Measurements from ENCODE around the gene CRAT. TPM values are rescaled to one million over a fixed set of nuclear protein-coding genes. Genes with fewer than 3 reads are reported as not detected.

CRAT gene
- polyA plus RNA-seq, 1 experiment = 61.2 TPM

GRCh38 chr9:129150672-129151211 lies 40.1 kb upstream of the CRAT start:
- Histone ChIP-seq H3K4me3 (ENCODE audit: low read depth, low read length) (no peak overlapping the region), H3K27me3 (ENCODE audit: control insufficient read depth, insufficient read depth, low read length) (no peaks in the 10 kb centered on the region), H3K36me3 (ENCODE audit: control insufficient read depth, insufficient read depth, low read length) (peaks cover 31% of the 10 kb centered on the region)
- CTCF ChIA-PET = interaction anchor here (1.3 to 2.9 kb wide), 4 partner anchors 8 to 23 kb away, joined by 3 to 7 read pairs (median 4); no protein-coding TSS in a partner anchor
- no peak for TF ChIP-seq CTCF (IDR thresholded peaks at IDR 0.05; ENCODE audit: insufficient read depth, low read depth, low read length)
- no peak for DNase-seq (ENCODE audit: low read depth)
- POLR2A ChIA-PET = no interaction called here

- ChIA-PET POLR2A (no interaction called here), CTCF (interaction anchor here (1.6 kb wide), 1 partner anchor 16 kb away, joined by 3 read pairs; no protein-coding TSS in a partner anchor)
- peaks cover 30% of the 10 kb centered on the region for H3K36me3 ChIP-seq (ENCODE audit: control insufficient read depth, insufficient read depth, low read length)
- no peak for TF ChIP-seq CTCF (IDR thresholded peaks at IDR 0.05; ENCODE audit: insufficient read depth, low read depth, low read length)
- no peak for DNase-seq (ENCODE audit: low read depth)
- H3K4me3 ChIP-seq (ENCODE audit: low read depth, low read length) = no peak overlapping the region
- no peaks in the 10 kb centered on the region for H3K27me3 ChIP-seq (ENCODE audit: control insufficient read depth, insufficient read depth, low read length)
Measured at GRCh38 chr9:129150122-129150521, 39.5 kb upstream of the CRAT start.

DNA sequence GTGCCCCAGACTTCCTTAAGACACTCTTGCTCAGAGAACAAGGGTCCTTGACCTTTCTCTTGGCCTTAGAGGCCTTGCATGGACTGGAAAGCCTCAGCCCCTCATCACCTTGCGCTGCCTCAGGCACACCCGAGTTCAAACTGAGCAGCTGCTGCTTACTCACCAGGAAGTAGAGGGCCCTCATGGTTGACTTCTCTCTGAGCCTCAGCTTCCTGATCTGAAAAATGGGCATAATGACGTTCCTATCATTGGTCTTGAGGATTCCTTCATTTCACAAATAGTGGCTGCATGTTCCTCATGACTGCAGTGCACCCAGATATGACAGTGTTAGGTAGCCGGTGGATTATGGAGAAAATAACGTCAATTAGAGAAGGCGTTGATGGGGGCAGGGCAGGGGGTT lies 38.8 kb upstream of the CRAT start:
- ChIA-PET POLR2A (no interaction called here), CTCF (interaction anchor here (0.7 kb wide), 1 partner anchor 9 kb away, joined by 3 read pairs; no protein-coding TSS in a partner anchor)
- Histone ChIP-seq H3K4me3 (ENCODE audit: low read depth, low read length) (no peak overlapping the region), H3K27me3 (ENCODE audit: control insufficient read depth, insufficient read depth, low read length) (no peaks in the 10 kb centered on the region), H3K36me3 (ENCODE audit: control insufficient read depth, insufficient read depth, low read length) (peaks cover 27% of the 10 kb centered on the region)
- TF ChIP-seq CTCF (IDR thresholded peaks at IDR 0.05; ENCODE audit: insufficient read depth, low read depth, low read length) = no peak
- no peak for DNase-seq (ENCODE audit: low read depth)

DNA sequence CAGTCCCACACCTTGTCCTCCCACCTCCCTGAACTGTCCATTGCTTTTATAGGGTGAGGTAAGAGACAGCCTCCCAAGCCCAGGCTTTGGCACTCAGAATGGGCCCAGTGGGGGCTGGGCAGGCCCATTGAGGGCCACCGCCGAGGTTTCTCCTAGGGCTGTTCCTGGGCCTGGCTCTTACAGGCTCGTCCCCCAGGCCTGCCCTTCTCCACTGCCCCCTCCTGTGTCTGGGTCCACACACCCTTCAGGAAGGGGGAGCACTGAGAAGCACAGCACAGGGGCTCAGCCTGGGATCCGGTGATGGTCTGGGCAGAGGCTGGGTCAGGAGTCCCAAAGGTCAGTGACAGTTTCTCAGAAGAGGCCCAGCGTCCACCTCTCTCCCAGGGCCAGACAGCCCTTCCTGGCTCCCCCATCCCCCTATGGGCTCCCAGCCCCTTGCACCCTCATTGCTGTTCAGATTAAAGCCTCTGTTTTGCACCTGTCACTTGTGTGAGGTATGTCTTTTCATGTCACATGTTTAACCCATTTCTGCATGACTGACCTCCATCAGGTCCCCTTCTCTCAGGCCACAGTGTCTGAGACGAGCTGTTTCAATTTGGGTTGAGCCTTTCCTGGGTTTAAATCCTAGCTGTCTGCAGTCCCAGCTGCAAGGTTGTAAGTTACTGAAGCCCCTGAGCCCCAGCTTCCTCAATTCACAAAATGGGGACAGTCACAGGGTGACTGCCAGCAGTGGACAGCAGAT lies 38.0 kb upstream of the CRAT start:
- TF ChIP-seq CTCF (IDR thresholded peaks at IDR 0.05; ENCODE audit: insufficient read depth, low read depth, low read length) = no peak
- no peak for DNase-seq (ENCODE audit: low read depth)
- POLR2A ChIA-PET = no interaction called here
- H3K27me3 ChIP-seq (ENCODE audit: control insufficient read depth, insufficient read depth, low read length) = no peaks in the 10 kb centered on the region
- no peak overlapping the region for H3K4me3 ChIP-seq (ENCODE audit: low read depth, low read length)
- CTCF ChIA-PET = interaction anchor here (0.7 kb wide), 1 partner anchor 9 kb away, joined by 3 read pairs; no protein-coding TSS in a partner anchor
- H3K36me3 ChIP-seq (ENCODE audit: control insufficient read depth, insufficient read depth, low read length) = peaks cover 32% of the 10 kb centered on the region

GRCh38 chr9:129146441-129146941 lies 35.9 kb upstream of the CRAT start:
- H3K27me3 ChIP-seq (ENCODE audit: control insufficient read depth, insufficient read depth, low read length) = no peaks in the 10 kb centered on the region
- POLR2A ChIA-PET = interaction anchor here (0.8 to 0.9 kb wide), 2 partner anchors 21 to 29 kb away, joined by 3 read pairs; no protein-coding TSS in a partner anchor
- no peak for DNase-seq (ENCODE audit: low read depth)
- CTCF ChIA-PET = interaction anchor here (0.6 to 16.9 kb wide), 9 partner anchors 15 to 591 kb away, joined by 3 to 335 read pairs (median 3); partner anchors contain the start of genes IER5L and NTMT1
- H3K36me3 ChIP-seq (ENCODE audit: control insufficient read depth, insufficient read depth, low read length) = peaks cover 37% of the 10 kb centered on the region
- TF ChIP-seq CTCF (IDR thresholded peaks at IDR 0.05; ENCODE audit: insufficient read depth, low read depth, low read length) = no peak
- H3K4me3 ChIP-seq (ENCODE audit: low read depth, low read length) = no peak overlapping the region

All from BJ (cell line).